Subcutaneous adipose tissue (tissue), 4 donors: ENCODE results near the gene PLXNB2. TPM values are rescaled to one million over a fixed set of nuclear protein-coding genes. Genes with fewer than 3 reads are reported as not detected.

Experiments
- CTCF ChIP-seq: fragments of 450-650 bp; IDR thresholded peaks from one replicate; pipeline ENCODE4 v1.5.1; 2016; ENCODE audit warnings: low read depth, mild to moderate bottlenecking, control low read depth, antibody characterized with exemption, moderate library complexity
- total RNA-seq, 4 donors: library from RNA; depleted of rRNA; stranded (reverse); fragments of >200 nt; gene quantifications; one replicate each; pipeline ENCODE4 v1.1.0, GENCODE V29; 2016

Gene PLXNB2
- total RNA-seq, 4 donors from 2014 or later: 59.2 to 128 (median 97.0) TPM

DNA sequence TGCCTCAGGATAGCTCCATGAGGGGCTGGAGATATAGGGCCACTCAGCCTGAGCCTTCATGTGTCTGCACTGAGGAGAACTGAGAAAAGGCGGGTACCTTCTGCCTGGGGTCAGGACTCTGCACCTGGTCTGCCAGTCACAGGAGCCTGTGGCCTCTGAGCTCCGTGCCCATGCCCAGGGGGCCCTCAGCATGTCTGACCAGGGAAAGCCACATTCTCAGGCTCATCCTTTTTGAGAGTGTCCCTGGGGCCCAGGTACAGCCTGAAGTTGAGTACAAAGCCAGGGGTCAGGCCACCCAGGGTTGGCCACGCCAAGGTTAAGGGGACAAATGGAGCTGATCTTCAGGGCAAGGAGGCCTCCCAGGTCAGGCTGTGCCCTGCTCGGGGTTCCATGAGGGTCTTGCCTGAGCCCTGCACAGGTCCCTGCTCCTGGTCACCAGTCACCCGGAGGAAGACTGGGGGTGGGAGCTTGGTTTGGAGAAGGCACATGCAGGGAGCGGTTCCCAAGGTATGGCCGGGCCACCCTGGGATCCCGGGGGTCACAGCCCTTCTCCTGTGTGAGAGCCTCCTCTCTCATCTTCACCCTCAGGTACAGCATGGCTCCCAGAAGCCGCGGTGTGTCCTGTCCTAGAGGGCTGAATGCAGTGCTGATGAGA, 13.4 kb upstream of the PLXNB2 start:
- no peak for TF ChIP-seq CTCF

- TF ChIP-seq CTCF: no peak
Observed at GRCh38 chr22:50320116-50320515, 12.7 kb upstream of the PLXNB2 start.

GRCh38 chr22:50319503-50319951, 12.1 kb upstream of the PLXNB2 start:
- no peak for TF ChIP-seq CTCF

- no peak for TF ChIP-seq CTCF
Observed at GRCh38 chr22:50318698-50319411, 11.4 kb upstream of the PLXNB2 start.

- no peak for TF ChIP-seq CTCF
Observed at GRCh38 chr22:50318356-50318697, 10.9 kb upstream of the PLXNB2 start.

DNA sequence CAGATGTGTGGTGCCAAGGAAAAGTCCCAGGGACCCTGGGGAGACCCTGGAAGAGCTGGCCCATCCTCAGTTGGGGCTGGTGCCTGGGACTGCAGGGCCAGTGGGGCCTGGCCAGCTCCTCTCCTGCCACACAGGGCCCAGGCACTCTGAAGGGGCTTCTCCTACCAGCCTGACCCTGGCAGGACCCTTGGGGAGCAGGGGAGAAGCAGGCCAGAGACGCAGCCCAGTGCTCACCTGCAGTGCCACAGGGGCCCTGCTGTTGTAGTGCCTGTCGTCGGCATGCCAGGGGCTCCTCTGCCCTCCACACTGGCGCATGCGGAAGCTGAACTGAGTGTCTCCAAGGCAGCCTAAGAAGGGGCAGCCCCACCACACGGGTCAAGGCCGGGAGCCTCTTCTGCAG, 10.2 kb upstream of the PLXNB2 start:
- TF ChIP-seq CTCF: no peak

DNA sequence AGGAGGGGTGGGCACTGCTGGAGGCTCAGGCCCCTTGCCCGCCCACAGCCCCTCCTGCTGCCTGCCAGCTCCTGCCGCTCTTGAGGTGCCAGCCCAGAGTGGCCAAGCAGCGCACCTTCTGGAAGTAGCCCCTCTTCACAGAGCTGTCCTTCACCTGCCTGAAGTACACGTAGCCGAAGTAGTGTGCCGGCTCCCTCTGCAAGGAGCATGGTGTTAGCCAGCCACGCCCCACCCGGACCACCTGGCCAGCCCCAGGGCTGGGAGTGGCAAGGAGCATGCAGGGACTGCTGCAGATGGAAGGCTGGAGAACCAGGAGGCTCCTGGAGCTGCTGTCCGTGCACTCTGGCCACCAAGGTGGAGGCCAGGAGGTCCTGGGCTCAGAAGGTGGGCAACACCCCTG, 9.7 kb upstream of the PLXNB2 start:
- no peak for TF ChIP-seq CTCF
